GM12874 (cell line): ENCODE results near the gene SLC8A1.

Experiments
- CTCF ChIP-seq: IDR thresholded peaks from 2 replicates; pipeline ENCODE4 v1.5.1; 2011; ENCODE audit warnings: low read depth, mild to moderate bottlenecking, control low read depth, low read length, moderate library complexity; ENCODE audit not compliant: insufficient read depth

Gene SLC8A1

GRCh38 chr2:40260437-40260836 lies 191.5 kb downstream of the SLC8A1 start:
- TF ChIP-seq CTCF, result no peak

GRCh38 chr2:40259900-40260299 lies 192.0 kb downstream of the SLC8A1 start:
- no peak for TF ChIP-seq CTCF

- no peak for TF ChIP-seq CTCF
Measured at GRCh38 chr2:40258135-40258457, 193.8 kb downstream of the SLC8A1 start.

GRCh38 chr2:40257340-40258134 lies 194.4 kb downstream of the SLC8A1 start:
- no peak for TF ChIP-seq CTCF

GRCh38 chr2:40256649-40257048 lies 195.2 kb downstream of the SLC8A1 start:
- no peak for TF ChIP-seq CTCF

GRCh38 chr2:40256008-40256407 lies 195.9 kb downstream of the SLC8A1 start:
- TF ChIP-seq CTCF, result no peak

GRCh38 chr2:40255103-40255502 lies 196.8 kb downstream of the SLC8A1 start:
- no peak for TF ChIP-seq CTCF

- TF ChIP-seq CTCF, result no peak
Measured at GRCh38 chr2:40254611-40255010, 197.3 kb downstream of the SLC8A1 start.
